Daoy (cell line): ENCODE results near the gene HIGD2A. TPM values are rescaled to one million over a fixed set of nuclear protein-coding genes. Genes with fewer than 3 reads are reported as not detected.

Experiments
- DNase-seq: peaks from one replicate; pipeline ENCODE4 v3.0.0-alpha.2; 2015; ENCODE audit warnings: low read depth
- total RNA-seq: library from RNA; depleted of rRNA; stranded (reverse); fragments of >200 nt; shearing (Covaris generic); gene quantifications from 2 replicates; pipeline ENCODE4 v1.2.3, GENCODE V29; 2014

Gene HIGD2A
- total RNA-seq, 1 experiment from 2014 or later, result 80.5 TPM

DNA sequence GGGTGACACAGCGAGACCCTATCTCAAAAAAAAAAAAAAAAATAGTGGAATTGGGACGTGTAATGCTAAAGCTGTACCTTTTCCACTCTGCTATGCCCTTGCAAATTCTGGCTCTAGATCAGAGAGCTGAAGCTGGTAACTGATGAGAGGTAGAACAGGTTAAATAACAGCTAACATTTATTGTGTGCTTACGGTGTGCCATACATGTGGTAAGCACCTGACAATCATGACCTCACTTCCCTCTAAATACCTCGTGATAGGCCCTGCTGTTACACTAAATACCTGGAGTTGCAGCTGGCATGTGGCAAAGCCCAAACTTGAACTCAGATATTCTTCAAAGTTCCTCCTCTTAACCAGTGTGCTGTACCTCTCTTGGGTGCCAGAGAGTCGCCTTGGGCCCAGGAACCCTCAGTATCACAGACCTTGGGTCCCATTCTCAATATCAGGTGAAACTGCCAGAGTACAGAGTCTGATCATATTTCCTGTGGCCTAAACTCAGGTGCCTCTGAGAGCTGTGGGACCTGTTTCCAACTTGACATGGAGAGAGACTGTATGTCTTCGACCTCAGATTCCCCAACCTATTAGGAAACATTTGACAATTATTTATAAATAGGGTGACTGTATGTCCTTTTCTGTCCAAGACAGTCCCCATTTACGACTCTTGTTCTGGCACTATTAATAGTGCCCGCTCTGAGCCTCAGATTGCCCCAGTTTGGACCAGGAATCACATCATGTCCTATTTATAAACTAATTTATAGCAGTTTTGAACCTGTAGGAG, 18.4 kb upstream of the HIGD2A start:
- no peak for DNase-seq

DNA sequence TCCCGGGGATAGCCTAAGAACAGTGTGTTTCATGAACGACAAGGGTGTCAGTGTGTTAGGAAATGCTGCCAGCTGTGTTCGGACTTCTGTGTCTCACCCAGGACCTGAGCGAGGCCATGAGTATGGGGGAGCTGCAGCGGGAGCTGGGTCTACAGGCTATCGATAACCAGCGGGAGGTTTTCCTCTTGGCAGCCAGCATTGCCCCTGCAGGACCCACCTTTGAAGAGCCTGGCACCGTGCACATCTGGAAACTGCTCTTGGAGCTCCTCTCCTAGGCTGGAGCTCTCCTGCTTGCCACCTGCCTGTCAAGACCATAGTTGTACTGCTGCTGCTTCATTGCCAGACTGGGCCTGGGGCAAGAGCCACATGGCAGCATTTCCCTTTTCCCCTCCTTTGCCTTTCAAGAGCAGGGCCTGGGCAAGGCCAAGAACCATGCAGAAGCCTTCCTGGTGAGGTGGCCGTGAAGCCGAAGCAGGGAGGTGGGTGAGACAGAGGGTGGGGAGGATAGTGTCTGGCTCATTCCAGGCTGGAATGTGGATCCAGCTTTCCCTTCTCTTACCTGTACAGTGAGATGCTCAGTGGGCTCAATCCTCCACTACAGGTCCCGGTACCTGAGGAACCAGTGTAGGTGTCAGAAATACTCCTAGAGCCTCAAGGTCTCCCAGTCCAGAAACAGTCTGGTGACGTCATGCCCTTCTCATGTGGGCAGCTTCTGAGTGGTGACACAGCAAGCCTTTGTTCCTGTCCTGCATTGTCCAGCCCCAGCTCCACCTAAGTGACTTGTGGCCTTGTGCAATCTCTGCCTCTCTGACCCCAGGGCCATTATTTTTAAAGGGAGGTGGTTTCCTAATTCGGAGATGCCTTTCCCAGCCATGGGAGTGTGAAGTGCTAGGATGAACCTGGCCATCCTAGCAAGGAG, 16.7 kb upstream of the HIGD2A start:
- DNase-seq, result peak; percentile 34

DNA sequence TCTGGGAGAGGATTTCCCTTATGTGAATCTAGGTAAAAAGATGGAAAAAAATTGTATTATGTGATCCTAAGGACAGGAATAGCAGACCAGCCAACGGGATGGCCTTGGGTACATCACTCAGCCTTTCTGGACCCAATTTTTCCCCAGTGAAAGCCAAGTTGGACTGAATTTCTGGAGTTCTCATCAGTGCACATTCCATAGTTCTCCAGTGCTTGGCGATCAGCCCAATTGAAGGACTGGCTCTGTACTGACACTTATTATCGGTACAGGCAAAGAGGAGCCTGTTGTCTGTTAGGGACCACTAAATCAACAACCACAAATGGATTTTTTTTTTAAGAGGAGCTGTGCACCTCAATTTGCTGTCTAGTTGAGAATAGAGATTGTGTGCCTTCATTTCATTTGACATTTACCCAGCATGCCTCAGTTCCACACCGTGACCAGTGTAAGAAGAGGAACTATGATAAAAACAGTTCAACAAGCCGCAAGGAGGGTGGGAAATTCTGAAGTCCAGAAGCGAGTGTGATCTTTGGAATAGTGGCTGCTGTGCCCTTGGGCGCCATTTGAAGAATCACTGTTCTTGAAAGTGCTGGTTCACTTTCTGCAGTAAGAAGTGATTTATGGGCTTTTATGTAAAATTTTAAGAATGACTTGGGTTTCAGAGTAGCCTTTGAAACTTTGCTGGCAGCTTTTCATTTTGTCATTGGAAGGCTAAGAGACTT, 15.3 kb upstream of the HIGD2A start:
- no peak for DNase-seq

DNA sequence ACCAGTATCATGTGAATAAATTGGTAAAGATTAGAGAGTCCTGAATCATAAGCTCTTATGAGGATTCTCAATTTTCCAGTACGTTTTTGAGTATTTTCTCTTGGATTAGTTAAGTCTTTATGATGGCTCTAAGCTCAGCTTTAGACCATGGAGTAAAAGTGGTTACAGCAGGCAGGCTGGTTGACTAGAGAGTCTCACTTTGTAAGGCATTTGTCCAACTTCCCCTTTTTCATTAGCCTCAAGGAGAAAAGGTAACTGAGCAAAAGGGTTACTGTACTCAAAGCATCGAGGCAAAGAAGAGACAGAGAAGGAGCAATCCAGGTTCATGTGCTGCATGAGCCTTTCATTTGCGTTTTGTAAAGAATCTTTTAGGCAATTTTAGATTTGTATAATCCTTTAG, 8.7 kb upstream of the HIGD2A start:
- no peak for DNase-seq

DNA sequence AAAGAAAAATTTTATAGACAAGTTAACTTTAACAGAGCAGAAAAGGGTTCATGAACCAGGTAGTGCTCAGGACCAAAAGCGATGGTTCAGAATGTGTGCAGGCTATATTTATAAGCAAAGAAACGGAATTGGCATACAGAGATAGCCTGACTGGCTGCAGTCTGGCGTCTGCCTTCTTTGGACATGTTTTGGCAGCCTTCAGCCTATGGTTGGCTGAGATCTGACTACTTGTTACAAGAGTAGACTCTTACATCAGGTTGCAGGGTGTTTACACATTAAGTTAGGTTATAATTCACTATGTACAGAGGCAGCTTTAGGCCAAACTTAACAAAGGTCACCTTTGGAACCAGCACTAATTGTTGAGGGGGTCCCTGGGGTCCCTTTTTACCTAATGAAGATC, 7.1 kb upstream of the HIGD2A start:
- DNase-seq, result no peak

DNA sequence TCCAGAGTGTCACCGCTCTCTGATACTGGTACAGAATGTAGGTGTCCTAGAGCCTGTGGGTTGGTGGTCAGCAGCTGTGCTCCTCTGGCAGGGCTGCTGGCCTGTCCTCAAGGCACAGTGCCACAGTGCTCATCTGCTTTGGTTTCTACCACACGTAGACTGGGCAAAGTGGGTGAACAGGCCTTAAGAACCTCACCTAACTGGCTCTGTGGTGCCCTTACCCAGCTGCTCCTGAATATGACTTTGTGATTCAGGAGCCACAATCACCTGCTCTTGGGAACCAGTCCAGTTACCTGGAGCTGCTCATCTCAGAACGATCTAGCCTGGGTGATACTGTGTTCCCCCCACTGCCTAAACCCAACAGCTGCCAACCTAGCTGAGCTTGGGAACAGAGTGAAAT, 6.6 kb upstream of the HIGD2A start:
- DNase-seq, result no peak

DNA sequence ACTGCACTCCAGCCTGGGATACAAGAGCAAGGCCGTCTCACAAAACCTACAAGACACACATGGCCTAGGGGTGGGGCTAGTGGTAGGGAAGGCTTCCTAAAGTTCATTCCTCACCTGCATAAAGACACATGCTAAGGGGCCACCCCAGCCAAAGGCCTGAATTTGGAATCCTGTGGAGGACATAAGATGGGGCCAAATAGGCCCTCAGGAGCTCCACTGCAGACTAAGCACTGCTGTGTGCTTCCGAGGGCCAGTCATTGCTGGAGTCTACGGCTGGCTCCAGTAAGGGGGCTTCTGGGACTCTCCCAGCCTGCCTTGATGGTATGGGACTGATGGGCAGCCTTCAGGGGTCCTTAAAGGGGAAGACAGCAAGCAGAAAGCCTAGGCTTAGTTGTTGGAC, 5.8 kb upstream of the HIGD2A start:
- no peak for DNase-seq

DNA sequence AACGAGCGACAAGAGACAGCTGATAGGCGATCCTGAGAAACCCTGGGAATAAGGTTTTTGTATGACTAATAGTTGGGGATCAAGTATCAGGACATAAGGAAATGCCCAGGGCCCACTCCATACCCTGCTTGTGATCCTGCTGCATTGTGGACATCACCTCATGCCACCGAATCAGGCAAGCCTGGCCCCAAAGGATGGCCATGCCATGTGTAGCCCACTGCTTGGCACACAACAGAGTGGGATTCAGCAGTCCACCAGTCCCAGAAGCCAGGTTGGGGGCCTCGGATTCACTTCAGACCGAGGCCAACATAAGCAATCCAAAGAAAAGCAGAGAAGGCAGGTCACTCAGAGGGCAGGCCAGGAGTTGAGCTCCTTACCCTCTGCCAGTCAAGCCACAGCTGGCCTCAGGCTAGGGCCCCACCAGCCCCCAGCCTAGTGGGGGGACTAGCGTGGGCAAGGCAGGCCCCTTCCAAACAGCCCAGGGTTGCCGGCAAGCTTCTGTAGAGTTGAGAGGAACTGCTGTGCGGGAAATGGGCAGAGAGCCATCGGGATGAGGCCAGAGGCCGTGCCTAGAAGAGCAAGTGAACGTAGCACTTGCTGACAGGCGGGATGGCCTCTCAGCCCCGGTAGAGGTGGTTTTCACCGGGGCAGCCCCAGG, 5.2 kb upstream of the HIGD2A start:
- DNase-seq, result no peak

DNA sequence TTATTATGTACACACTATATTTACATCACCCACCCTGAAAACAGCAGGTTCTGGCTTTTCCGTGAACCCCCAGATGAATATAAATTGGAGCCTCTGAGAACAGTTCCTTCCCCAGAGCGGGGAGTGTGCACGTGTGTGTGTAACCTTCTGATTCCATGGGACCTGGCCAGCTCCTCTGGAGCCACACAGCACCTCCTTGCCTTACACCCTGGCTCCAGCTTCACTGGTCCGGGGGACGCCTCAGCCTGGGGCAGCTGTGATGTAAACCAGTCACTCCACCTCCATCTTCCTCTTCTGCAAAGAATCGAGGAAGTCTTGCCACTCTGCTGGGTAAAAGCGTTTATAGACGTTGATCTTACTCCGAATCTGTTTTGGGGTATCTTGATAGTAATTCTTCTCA, 4.6 kb upstream of the HIGD2A start:
- DNase-seq, result no peak

DNA sequence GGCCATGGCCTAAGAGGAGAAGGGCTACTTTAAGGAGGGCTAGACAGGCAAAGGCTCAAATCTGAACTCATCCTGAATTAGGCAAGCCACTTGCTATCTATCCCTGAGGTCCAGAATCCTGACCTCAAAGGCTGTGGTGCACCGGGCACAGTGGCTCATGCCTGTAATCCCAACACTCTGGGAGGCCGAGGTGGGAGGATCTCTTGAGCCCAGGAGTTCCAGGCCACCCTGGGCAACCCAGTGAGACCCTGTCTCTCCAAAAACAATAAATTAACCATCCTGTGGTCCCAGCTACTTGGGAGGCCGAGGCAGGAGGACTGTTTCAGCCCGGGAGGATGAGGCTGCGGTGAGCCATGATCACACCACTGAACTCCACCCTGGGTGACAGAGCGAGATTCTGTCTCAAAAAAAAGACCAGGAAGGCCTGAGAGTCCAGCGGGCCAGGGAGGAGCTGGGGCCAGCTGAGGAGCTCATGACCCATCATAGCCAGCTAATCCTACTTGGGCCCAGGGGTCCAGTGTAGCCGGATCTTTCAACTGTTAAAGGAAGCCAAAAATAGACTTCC, 4.1 kb upstream of the HIGD2A start:
- no peak for DNase-seq

DNA sequence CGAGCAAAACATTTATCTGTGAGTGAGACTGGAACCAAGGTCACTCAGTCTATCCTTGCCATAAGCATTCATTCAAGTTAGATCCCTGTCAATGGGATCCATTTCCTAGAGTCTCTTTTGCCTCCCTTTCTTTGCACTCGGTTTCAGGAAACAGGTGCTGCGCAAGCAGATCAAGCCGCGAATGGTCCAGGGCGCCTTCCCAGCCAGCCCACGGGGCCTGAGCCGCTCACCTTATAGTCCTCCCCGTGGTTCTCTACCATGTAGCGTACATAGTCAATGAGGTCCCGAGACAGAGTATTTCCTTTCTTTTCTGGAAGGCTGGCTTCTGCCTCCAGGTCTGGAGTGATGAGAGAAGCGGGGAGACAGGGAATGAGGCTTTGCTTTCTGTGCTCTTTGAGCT, 3.6 kb upstream of the HIGD2A start:
- DNase-seq, result no peak

DNA sequence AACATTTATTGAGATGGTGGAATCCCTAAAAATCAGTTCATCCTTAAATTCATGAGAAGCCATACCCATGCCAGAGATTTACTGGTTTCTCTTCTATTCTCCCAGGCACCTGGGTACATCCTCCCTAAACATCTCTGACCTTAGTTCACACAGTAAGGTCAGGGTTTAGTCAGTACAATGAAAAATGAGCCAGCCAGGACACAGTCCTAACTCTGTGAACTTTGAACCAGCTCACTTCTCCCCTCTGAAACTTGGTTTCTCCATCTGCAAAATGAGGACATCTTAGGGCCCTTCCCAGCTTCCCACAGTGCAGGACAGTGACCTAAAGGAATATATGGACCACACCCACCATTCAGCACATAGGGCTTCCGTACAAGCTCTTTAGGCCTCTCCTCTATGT, 2.1 kb upstream of the HIGD2A start:
- DNase-seq, result no peak

DNA sequence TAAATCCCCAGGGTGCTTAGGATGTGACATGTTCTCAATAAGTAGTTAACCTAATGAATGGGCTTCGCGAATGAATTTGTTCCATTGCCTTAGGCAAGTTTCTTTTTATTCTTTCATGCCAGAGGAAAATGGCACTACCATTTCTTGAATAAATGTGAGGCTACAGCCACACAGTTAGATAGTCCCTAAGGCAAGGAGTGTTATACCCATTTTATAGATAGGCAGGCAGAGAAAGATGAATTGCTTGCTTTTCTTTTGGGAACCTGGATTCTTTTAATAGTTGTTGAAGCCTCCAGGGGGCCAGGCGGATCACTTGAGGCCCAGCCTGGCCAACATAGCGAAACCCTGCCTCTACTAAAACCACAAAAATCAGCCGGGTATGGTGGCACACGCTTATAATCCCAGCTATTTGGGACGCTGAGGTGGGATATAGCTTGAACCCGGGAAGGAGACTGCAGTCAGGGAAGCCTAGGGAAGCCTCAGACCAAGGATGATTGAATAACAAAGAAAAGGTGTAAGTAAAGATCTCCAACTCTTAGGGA, 1.1 kb upstream of the HIGD2A start:
- DNase-seq, result no peak

DNA sequence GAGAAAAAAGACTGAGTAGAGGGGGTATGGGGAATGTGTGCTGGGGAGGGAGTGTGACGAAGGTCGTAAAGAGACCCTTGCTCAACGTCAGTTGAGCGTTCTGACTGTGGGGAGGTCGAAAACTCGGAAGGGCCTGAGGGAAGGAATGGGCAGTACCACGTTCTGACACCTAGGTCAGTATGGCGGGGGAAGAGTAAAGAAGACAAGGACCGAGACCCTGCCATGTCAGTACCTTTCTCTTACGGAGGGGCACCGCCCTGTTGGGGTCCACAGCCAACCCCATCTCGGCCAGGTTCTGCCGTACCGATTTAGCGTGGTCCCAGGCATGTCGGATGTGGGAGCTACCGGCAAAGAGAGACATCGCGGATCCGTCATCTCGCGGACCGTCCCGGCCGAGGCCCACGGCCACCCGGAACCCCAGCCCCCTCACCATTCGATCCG, 528 bp upstream of the HIGD2A start:
- peak; percentile 41 for DNase-seq

DNA sequence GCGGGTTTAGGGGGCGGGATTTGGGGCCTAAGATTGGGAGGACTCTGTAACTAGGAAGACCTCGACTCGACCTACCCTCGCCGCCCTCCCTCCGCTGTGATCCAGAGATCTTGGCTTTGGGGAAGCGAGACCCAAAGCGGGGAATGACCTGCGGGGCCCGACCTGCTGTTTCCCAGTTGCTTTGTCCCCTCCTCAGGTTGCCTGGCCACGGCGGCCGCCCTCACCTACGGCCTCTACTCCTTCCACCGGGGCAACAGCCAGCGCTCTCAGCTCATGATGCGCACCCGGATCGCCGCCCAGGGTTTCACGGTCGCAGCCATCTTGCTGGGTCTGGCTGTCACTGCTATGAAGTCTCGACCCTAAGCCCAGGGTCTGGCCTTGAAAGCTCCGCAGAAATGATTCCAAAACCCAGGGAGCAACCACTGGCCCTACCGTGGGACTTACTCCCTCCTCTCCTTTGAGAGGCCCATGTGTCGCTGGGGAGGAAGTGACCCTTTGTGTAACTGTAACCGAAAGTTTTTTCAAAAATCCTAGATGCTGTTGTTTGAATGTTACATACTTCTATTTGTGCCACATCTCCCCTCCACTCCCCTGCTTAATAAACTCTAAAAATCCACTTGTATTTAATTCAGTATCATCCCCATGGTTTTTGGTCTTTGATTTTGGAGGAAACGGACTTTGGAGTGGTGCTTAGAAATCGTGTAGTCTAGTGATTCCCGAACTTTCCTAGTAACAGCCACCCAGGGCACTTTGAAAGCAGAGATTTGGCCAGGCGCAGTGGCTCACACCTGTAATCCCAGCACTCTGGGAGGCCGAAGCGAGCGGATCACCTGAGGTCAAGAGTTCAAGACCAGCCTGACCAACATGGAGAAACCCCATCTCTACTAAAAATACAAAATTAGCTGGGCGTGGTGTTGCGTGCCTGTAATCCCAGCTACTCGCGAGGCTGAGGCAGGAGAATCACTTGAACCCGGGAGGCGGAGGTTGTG, 878 bp downstream of the HIGD2A start:
- DNase-seq, result no peak

DNA sequence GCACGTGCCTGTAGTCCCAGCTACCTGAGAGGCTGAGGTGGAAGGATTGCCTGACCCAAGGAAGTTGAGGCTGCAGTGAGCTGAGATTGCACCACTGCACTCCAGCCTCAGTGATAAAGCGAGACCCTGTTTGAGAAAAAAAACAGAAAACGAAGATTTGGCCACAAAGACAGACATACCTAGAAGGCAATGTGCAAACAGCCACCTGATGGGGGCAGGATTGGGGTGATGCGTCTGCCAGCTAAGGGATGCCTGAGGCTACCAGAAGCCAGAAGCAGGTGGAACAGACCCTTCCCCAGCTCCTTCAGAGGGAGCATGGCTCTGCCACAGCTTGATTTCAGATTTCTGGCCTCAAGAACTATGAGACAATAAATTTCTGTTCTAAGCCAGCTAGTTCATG, 2.9 kb downstream of the HIGD2A start:
- DNase-seq, result no peak

DNA sequence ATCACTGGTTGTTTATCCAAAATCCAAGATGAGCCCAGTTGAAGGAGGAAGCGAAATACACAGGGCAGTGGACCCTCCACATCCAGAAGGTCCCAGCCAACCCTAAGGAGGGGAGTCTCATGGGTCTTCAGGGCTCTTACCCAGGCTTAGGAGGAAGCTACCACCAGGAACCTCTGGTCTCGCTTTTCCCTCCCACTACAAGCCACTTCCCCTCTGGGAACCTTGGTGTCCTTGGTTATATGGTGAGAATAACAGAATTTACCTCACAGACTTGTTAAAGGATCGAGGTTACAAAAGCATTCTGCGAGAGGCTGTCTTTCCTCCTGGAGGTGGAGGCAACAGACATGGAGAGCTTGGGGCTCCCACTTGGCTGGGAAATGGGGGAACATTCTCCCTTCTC, 3.4 kb downstream of the HIGD2A start:
- DNase-seq, result no peak

DNA sequence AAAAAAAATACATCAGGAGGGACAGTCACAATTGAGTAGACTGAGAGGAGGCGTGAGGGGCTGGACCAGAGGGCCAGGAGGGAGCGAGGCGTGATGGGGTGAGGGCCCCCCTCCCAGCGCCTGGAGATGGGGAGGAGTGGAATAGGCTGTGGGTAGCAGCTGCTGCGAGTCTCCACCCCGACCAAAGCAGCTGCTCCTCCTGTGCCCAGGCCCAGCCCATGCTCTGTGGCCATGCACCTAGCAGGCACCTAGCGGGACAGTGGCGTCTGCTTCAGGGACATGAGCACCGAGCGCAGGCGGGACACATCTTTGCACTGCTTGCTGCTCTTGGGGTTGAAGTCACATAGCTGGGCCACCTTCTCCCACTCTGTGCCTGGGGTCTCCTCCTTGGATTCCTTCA, 4.0 kb downstream of the HIGD2A start:
- no peak for DNase-seq

DNA sequence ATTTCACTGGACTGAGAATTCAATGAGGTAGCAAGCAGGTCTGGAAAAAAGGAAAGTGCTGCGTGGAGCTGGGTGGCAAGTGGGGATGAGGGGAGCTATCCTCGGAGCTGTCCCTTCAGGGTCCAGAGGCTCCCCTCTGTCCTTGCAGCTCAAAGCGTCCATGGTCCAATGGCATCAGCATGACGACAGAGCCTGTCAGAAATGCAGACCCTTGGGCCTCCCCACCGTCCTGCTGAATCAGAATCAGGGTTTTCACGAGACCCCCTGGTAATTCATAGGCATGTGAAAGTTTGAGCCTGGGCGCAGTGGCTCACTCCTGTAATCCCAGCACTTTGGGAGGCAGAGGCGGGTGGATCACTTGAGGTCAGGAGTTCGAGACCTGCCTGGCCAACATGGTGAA, 5.5 kb downstream of the HIGD2A start:
- DNase-seq, result no peak
